Right ventricle myocardium inferior (tissue), 1 donor: ENCODE measurements around the gene PPFIA3. TPM values are rescaled to one million over a fixed set of nuclear protein-coding genes. Genes with fewer than 3 reads are reported as not detected.
"Not testable (repeated sequence)": the region's sequence is repeated elsewhere in the genome, so short reads cannot be mapped to it uniquely, and the experiment has no call there.

Source experiments
- ATAC-seq: fragments of 200-7000 bp; cut with Tn5 transposase; one replicate; pipeline ENCODE4 v1.9.1; 2020; ENCODE audit warnings: mild to moderate bottlenecking, moderate library complexity
- DNase-seq: peaks from one replicate; pipeline ENCODE4 v3.0.0; 2021; ENCODE audit errors: missing footprints
- intact Hi-C: fragments of 100-400 bp; cut with DNase I; formaldehyde crosslinking; loops from one replicate; pipeline ENCODE4 v1.11.0; 2022
- total RNA-seq: library from RNA; stranded (reverse); fragmentation: NEBNext Ultra II Directional; extraction: Animal tissue kit (Norgen Biotek cat#: 25700); gene quantifications from one replicate; pipeline ENCODE4 v1.2.1, GENCODE V29; 2021
- donor health status: DM: no; HTN: yes; CAD: no; lungs with severe emphysema.

PPFIA3 gene
- total RNA-seq, 1 donor from 2014 or later = 4.1 TPM

DNA sequence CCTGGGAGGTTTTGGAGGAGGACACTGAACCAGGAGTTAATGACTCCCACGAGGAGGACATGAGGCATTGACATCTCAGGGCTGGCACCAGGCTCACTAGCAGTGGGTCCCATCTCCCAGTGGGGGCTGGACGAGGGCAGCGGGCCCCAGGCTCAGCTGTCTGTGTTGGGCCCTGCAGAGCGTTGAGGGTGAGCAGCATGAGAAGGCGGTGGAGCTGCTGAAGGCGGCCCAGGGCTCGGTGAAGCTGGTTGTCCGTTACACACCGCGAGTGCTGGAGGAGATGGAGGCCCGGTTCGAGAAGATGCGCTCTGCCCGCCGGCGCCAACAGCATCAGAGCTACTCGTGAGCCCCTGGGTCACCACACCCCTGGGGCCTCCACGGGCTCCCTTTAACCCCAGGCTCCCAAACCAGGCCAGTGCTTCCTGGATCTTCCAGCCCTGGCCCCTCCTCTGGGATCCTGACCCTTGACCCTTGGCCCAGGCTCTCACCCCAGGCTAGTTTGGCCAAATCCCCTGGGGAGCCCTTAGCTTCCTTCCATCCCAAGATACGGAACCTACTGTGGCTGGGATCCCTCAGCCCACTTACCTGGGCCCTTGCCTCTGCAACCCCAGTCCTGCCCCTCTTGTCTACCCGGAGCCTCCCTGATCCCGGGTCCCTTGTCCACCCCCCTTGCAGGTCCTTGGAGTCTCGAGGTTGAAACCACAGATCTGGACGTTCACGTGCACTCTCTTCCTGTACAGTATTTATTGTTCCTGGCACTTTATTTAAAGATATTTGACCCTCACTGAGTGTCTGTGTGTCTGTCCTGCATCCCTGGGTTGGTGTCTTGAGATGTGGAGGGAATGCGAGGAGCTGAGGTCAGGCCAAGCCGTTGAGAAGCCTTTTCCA lies 1.4 kb upstream of the PPFIA3 start:
- ATAC-seq (no peak), DNase-seq (no peak)
- intact Hi-C loops = loop anchor here (2.0 kb wide), 1 partner anchor 31 kb away; no protein-coding TSS in a partner anchor

GRCh38 chr19:49118565-49119410 lies 556 bp upstream of the PPFIA3 start, which contains the start of gene C19orf73:
Gene C19orf73 (minus strand): TSS chr19:49119143. CDS start chr19:49119022, 121 bp downstream.
- intact Hi-C loops = loop anchor here (2.0 kb wide), 1 partner anchor 30 kb away; no protein-coding TSS in a partner anchor

DNA sequence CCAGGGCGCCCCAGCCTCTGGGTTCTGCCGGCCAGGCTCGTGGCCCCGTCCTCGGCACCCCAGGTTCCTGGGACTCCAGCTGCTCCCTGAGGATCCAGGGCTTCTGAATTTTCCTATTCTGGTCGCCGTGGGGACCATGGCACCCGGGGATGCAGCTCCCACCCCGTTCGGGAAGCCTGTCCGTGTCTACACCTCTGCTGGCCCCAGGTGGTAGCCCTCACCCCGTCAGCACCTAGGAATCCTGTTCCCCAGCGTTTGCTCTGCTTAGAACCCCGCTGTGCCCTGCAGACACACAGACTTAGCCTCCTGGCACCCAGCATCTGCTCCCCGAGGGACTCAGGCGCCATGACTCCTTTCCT lies 960 bp downstream of the PPFIA3 start:
- intact Hi-C loops = no loop called here
- ATAC-seq = no peak
- no peak for DNase-seq

More at GRCh38 chr19:49118565-49119410, 556 bp upstream of the PPFIA3 start, which contains the start of gene C19orf73:
- ATAC-seq (peak; percentile 93), DNase-seq (peak; percentile 96)

DNA sequence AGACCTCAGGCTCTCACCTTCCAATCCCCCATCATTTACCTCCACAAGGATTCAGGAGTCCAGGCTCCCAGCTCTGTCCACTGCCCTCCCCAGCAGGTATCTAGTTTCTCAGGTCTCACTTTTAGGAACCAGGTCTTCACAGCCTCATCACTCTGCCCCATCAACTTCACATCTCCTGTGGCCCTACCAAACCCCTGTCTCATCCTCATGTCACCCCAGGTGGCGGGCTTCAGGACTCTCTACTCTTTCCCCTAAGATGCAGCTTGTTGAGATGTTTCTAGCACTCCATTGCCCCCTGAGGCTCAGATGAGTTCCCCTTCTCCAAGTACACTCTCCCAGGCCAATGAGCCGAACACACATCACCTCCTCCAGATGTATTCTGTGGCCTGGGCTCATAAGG lies 1.5 kb downstream of the PPFIA3 start:
- intact Hi-C loops = no loop called here
- DNase-seq = no peak
- ATAC-seq = no peak

DNA sequence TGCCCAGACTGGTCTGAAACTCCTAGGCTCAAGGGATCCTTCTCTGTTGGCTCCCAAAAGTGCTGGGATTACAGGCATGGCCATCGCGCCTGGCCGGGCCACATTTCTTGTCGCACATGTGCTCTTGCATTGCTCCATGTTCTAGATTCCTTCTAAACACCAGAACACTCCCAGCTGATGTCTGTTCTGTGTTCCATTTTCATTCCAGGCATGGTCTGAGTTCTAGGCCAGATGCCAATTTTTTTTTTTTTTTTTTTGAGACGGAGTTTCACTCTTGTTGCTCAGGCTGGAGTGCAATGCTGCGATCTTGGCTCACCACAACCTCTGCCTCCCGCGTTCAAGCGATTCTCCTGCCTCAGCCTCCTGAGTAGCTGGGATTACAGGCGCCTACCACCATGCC lies 2.5 kb downstream of the PPFIA3 start:
- DNase-seq, intact Hi-C loops, ATAC-seq: not testable (repeated sequence)

DNA sequence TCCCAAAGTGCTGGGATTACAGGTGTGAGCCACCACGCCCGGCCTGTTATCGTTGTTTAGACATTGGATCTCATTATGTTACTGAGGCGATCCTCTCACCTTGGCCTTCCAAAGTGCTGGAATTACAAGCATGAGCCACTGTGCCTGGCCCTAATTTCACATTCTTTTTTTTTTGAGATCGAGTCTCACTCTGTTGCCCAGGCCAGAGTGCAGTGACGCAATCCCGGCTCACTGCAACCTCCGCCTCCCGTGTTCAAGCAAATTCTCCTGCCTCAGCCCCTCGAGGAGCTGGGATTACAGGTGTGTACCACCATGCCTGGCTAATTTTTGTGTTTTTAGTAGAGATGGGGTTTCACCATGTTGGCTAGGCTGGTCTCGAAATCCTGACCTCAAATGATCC lies 3.9 kb downstream of the PPFIA3 start:
- DNase-seq, intact Hi-C loops, ATAC-seq: not testable (repeated sequence)

GRCh38 chr19:49125025-49125731 lies 5.8 kb downstream of the PPFIA3 start:
- ATAC-seq = no peak
- intact Hi-C loops = no loop called here
- no peak for DNase-seq

DNA sequence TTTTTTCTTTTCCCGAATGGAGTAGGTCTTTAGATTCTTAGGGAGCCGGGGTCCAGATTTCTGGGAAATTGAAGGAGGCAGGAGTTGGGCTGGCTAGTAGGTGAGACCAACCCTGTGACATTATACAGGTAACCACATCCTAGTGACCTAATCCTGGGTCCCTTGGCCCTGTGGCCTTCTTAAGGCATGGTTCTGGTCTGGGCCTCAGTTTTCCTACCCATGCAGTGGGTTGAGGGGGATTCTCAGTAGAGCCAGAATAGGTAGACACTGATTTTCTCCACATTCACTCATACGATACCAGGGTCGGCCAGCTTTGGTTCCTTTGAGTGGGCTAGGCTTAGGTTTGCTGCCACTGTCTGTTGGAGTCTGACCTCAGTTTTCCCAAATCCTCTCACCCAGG lies 7.2 kb downstream of the PPFIA3 start:
- no peak for DNase-seq
- intact Hi-C loops = no loop called here
- no peak for ATAC-seq

GRCh38 chr19:49127225-49127624 lies 7.9 kb downstream of the PPFIA3 start:
- intact Hi-C loops, ATAC-seq: not testable (repeated sequence)

DNA sequence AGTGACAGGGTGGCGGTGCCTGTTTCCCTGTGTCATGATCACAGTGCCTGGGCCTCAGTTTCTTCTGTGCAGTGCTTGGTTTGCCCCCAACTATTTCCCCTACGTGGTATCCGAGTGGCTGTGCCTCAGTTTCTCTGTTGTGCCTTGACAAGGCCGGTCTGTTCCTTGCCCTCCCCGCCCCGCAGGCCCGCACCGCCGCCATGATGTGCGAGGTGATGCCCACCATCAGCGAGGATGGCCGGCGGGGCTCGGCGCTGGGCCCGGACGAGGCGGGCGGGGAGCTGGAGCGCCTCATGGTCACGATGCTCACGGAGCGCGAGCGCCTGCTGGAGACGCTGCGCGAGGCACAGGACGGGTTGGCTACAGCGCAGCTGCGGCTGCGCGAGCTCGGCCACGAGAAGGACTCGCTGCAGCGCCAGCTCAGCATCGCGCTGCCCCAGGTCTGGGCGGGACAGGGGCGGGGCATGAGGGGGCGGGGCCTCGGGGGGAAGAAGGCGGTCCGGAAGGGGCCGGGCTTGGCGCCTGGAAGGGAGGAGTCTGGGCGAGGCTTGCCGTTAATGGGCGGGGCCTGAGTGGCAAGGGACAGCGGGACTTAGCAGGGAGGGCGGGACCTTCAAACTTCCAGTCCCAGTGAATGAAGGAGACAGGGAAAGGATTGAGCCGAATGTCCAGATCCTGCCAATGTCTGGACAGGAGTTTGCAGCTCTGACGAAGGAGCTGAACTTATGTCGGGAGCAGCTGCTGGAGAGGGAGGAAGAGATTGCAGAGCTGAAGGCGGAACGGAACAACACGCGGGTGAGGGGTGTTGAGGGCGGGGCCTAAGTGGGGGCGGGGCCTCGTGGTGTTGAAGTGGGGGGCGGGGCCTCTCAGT lies 8.6 kb downstream of the PPFIA3 start:
- DNase-seq (peak; percentile 96), ATAC-seq (peak; percentile 98)
- intact Hi-C loops = loop anchor here (1.0 kb wide), 1 partner anchor 15 kb away; no protein-coding TSS in a partner anchor

More at GRCh38 chr19:49127225-49127624, 7.9 kb downstream of the PPFIA3 start:
- DNase-seq = not testable (repeated sequence)

DNA sequence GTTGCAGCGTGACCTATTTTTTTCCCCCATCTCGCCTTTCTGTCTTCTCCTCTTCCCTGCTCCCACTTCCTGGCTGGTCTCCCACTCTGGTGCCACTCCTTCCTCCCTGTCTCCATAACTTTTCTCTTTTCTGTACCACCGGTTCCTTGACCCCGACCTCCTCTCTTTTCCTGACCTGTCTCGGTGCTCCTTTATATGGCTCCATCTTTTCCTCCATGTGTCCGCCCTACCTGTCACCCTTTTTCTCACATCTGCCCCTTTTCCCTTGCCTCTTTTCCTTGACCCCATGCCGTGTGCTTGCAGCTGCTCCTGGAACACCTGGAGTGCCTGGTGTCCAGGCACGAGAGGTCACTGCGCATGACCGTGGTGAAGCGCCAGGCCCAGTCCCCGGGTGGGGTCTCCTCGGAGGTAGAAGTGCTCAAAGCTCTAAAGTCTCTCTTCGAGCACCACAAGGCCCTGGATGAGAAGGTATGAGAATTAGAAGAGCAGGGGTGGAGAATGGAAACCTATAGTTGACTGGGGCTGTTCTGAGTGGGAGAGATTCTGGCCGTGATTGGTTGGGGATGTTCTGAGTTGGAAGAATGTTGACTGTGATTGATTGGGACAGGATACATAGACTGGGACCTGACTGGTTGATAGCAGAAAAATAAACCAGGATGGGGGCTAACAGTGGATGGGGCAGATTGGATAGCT lies 9.3 kb downstream of the PPFIA3 start:
- intact Hi-C loops = loop anchor here (1.0 kb wide), 1 partner anchor 15 kb away; no protein-coding TSS in a partner anchor
- DNase-seq (no peak), ATAC-seq (no peak)

GRCh38 chr19:49129238-49129583 lies 9.9 kb downstream of the PPFIA3 start:
- intact Hi-C loops = no loop called here
- ATAC-seq = no peak
- no peak for DNase-seq

DNA sequence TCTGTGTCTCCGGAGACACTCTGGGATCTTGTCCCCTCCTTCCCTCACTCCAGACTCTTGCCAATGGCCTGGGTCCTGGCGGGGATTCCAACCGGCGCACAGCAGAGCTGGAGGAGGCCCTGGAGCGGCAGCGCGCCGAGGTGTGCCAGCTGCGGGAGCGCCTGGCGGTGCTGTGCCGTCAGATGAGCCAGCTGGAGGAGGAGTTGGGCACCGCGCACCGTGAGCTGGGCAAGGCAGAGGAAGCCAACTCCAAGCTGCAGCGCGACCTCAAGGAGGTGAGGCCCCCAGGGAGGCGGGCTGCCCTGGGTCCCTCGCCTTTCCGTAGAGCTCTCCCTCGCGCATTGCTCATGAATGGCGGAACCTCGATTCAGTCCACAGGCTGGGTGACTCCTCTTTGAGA lies 11.0 kb downstream of the PPFIA3 start:
- DNase-seq (no peak), ATAC-seq (no peak)
- intact Hi-C loops = no loop called here

DNA sequence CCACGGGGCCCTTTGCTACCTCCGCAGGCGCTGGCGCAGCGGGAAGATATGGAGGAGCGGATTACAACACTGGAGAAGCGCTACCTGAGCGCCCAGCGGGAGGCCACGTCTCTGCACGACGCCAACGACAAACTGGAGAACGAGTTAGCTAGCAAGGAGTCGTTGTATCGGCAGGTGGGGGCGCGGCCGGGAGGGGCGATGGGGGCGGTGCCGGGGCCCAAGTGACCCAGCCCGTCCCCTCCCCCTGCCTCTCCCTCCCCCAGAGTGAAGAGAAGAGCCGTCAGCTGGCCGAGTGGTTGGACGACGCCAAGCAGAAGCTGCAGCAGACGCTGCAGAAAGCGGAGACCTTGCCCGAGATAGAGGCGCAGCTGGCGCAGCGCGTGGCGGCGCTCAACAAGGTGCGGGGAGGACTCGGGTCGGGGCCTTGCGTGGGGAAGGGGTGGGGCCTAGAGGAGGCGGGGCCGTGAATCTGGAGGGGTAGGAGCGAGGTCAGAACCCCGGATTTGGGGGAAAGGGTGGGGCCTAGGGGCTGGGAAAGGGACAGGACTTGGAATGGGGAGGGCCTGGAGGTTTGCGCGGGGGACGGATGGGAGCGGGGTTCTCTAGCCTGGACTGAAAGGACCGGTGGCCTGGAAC lies 13.7 kb downstream of the PPFIA3 start:
- peak; percentile 2 for ATAC-seq
- DNase-seq = no peak
- intact Hi-C loops = no loop called here

- peak; percentile 49 for ATAC-seq
- DNase-seq = peak; percentile 86
- intact Hi-C loops = no loop called here
Measured at GRCh38 chr19:49133621-49134454, 14.5 kb downstream of the PPFIA3 start.

- DNase-seq (no peak), ATAC-seq (no peak)
- intact Hi-C loops = no loop called here
Measured at GRCh38 chr19:49135686-49136085, 16.3 kb downstream of the PPFIA3 start.
